Measurements from ENCODE around the gene RRP1. TPM values are rescaled to one million over a fixed set of nuclear protein-coding genes. Genes with fewer than 3 reads are reported as not detected.

RRP1 gene
- total RNA-seq, 1 experiment from 2014 or later: 53.9 TPM

GRCh38 chr21:43845386-43845785, 56.0 kb downstream of the RRP1 start:
- ChIA-PET POLR2A (interaction anchor here (1.3 kb wide), 1 partner anchor 18 kb away, joined by 3 read pairs; no protein-coding TSS in a partner anchor), CTCF (no interaction called here), RAD21 (ENCODE audit: low non-redundant PET in 1 of 2, low total read pairs in 2 of 2, uncharacterized antibody in 2 of 2, unreplicated experiment in 2 of 2) (no interaction called here)
- no peak for DNase-seq (ENCODE audit: low read depth, low spot score)
- intact Hi-C loops (cut with micrococcal nuclease): no loop called here
- BruUV-seq (replicated peaks): no TSS peak
- no peaks in the 10 kb centered on the region for H3K9me2 ChIP-seq (ENCODE audit: insufficient read depth)
- TF ChIP-seq TCF7L2 (IDR thresholded peaks at IDR 0.05; ENCODE audit: borderline replicate concordance, extremely low read depth, insufficient read depth, insufficient read length) (no peak), FOSL1 (IDR thresholded peaks at IDR 0.05; ENCODE audit: low read depth) (no peak), CTCF (IDR thresholded peaks at IDR 0.05 in 2 of 3, conservative IDR thresholded peaks at IDR 0.05 in 1 of 3; ENCODE audit: borderline replicate concordance in 1 of 3, insufficient read depth in 1 of 3, low read depth in 2 of 3, low read length in 2 of 3) (no peak), ATF3 (IDR thresholded peaks at IDR 0.05) (no peak), REST (IDR thresholded peaks at IDR 0.05; ENCODE audit: low read depth) (no peak), CBX3 (IDR thresholded peaks at IDR 0.05; ENCODE audit: low read depth) (no peak), ELF1 (IDR thresholded peaks at IDR 0.05; ENCODE audit: borderline replicate concordance, low read depth) (no peak), ZNF274 (IDR thresholded peaks at IDR 0.05; ENCODE audit: low read depth, low read length) (no peak), SRF (IDR thresholded peaks at IDR 0.05; ENCODE audit: low read depth) (no peak), SIN3A (IDR thresholded peaks at IDR 0.05; ENCODE audit: low read depth) (no peak), CEBPB (IDR thresholded peaks at IDR 0.05; ENCODE audit: low read depth) (no peak), SP1 (IDR thresholded peaks at IDR 0.05; ENCODE audit: low read depth) (no peak), EZH2phosphoT487 (IDR thresholded peaks at IDR 0.05; ENCODE audit: borderline replicate concordance) (no peak)
- H3K36me3 ChIP-seq (ENCODE audit: control insufficient read depth in 1 of 2, insufficient read depth in 2 of 2, low read length in 2 of 2): no peaks in the 10 kb centered on the region
- H2AFZ ChIP-seq (ENCODE audit: low read depth, low read length, poor library complexity, severe bottlenecking): no peak overlapping the region
- H3K79me2 ChIP-seq (ENCODE audit: insufficient read depth, low read length): no peaks in the 10 kb centered on the region
- no peak overlapping the region for H3K4me3 ChIP-seq (replicated peaks in 1 of 2; ENCODE audit: low read depth in 1 of 2, low read length in 2 of 2)
- no peaks in the 10 kb centered on the region for H4K20me1 ChIP-seq (ENCODE audit: insufficient read depth)
- H3K4me2 ChIP-seq (ENCODE audit: low read length): no peak overlapping the region
- H3K4me1 ChIP-seq (ENCODE audit: control insufficient read depth in 1 of 2, insufficient read depth in 2 of 2, low read length in 2 of 2): no peaks in the 10 kb centered on the region
- H3K9me3 ChIP-seq (ENCODE audit: control insufficient read depth in 1 of 2, insufficient read depth in 1 of 2, low read depth in 1 of 2, low read length in 2 of 2): no peaks in the 10 kb centered on the region
- H3K27me3 ChIP-seq (ENCODE audit: insufficient read depth, low read length): no peaks in the 10 kb centered on the region
- H3K27ac ChIP-seq (ENCODE audit: low read depth, low read length): no peak overlapping the region
- no peak overlapping the region for H3K9ac ChIP-seq (ENCODE audit: low read length)
- ATAC-seq: no peak
